ENCODE results near the gene HOOK2.
A peak's percentile ranks its signal among the peaks of the same experiment; 100 is the strongest.
"Not testable (repeated sequence)": the region's sequence is repeated elsewhere in the genome, so short reads cannot be mapped to it uniquely, and the experiment has no call there.

HOOK2 gene, protein sequence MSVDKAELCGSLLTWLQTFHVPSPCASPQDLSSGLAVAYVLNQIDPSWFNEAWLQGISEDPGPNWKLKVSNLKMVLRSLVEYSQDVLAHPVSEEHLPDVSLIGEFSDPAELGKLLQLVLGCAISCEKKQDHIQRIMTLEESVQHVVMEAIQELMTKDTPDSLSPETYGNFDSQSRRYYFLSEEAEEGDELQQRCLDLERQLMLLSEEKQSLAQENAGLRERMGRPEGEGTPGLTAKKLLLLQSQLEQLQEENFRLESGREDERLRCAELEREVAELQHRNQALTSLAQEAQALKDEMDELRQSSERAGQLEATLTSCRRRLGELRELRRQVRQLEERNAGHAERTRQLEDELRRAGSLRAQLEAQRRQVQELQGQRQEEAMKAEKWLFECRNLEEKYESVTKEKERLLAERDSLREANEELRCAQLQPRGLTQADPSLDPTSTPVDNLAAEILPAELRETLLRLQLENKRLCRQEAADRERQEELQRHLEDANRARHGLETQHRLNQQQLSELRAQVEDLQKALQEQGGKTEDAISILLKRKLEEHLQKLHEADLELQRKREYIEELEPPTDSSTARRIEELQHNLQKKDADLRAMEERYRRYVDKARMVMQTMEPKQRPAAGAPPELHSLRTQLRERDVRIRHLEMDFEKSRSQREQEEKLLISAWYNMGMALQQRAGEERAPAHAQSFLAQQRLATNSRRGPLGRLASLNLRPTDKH

DNA sequence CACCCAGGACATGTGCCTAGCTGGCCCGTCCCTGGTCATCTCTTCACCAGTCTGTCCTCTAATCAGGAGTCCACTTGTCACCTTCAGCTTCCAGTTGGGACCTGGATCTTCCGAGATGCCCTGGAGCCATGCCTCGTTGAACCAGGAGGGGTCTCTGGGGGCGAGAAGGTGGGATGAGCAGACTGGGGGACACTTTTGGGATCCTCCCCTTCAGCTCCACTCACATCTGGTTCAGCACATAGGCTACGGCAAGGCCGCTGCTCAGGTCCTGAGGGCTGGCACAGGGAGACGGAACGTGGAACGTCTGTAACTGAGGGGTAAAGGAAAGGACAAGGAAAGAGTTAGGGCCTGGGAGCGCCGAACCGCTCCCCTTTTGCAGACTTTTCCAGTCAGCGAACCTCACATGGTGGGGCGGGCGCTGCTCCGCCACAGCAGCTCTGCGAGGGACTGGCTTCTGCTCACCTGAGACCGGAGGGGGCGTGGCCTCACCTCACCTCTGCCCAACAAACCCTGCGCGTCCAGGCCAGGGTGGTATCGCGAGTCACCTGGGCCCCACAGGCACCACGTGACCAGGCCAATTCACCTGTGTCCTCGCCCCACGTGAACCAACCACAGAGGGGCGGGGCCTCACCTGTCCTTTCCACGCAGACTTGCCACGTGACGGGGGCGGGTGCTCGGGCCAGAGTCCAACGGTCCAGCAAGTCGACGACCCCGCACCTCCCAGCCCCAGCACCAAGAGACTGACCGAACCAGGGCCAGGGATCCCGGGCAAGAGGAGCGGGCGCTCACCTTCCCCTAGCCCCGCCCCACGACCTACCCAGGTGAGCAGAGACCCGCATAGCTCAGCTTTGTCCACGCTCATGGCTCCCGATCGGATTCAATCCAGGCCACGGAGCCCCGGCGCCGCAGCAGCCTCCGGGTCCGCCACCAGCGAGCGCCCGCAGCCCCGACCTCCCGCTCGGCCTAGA, at the start of gene HOOK2:
TSS of gene HOOK2 (minus strand) at position 965 of the 968 bp plus-strand sequence. CDS start at position 862, 103 bp downstream.
- no peak for DNase-seq (ENCODE audit: low read depth)

DNA sequence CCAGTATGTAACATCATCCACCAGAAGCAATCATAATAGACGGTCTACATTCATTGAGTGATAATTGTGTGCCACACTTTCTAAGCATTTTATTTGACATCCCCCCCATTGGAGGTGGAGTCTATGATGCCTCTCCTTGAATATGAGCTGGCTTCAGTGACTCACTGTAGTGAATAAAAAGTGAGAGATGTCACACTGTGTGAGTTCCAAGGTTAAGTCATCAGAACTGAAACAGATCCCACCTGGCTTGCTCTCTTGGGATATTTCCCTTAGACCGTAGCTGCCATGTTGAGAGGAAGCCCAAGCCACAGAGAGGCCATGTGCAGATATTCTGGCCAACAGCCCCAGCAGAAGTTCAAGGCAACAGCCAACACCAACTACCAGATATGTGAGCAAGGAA, 46.4 kb upstream of the HOOK2 start:
- no peak for DNase-seq (ENCODE audit: low read depth)

DNA sequence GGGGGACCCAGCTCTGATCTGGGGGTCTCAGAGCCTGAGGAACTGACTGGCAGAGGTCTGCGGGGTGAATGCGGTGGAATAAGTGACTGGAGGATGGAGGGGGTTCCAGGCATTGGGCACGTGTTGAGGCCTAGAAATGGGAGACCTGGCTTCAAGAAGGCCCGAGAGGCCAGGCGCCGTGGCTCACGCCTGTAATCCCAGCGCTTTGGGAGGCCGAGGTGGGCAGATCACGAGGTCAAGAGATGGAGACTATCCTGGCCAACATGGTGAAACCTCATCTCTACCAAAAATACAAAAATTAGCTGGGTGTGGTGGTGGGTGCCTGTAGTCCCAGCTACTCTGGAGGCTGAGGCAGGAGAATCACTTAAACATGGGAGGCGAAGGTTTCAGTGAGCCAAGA, 42.5 kb upstream of the HOOK2 start:
- DNase-seq (ENCODE audit: low read depth): not testable (repeated sequence)

DNA sequence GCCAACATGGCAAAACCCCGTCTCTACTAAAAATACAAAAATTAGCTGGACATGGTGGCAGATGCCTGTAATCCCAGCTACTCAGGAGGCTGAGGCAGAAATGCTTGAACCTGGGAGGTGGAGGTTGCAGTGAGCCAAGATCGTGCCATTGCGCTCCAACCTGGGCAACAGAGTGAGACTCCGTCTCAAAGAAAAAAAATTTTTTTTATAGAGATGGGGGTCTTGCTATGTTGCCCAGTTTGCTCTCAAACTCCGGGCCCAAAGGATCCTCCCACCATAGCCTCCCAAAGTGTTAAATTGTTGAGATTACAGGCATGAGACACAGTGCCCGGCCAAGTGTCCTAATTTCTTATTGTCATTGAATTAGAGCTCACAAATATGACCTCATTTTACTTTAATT, 41.8 kb upstream of the HOOK2 start:
- DNase-seq (ENCODE audit: low read depth): not testable (repeated sequence)

DNA sequence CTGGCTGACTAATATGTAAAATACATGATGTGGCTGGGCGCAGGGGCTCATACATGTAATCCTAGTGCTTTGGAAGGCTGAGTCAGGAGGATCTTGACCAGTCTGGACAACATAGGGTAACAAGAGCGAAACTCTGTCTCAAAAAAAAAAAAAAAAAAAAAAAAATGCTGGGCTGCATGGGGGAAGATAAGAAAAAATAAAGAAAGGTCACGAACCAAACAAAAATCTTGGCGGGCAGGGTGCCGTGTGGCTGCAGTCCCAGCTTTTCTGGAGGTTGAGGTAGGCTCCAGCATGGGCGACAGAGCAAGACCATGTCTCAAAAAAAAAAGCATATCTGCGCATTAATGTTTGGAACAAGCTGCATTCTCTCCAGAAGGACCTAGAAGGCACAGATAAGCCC, 39.7 kb upstream of the HOOK2 start:
- DNase-seq (ENCODE audit: low read depth): no peak

DNA sequence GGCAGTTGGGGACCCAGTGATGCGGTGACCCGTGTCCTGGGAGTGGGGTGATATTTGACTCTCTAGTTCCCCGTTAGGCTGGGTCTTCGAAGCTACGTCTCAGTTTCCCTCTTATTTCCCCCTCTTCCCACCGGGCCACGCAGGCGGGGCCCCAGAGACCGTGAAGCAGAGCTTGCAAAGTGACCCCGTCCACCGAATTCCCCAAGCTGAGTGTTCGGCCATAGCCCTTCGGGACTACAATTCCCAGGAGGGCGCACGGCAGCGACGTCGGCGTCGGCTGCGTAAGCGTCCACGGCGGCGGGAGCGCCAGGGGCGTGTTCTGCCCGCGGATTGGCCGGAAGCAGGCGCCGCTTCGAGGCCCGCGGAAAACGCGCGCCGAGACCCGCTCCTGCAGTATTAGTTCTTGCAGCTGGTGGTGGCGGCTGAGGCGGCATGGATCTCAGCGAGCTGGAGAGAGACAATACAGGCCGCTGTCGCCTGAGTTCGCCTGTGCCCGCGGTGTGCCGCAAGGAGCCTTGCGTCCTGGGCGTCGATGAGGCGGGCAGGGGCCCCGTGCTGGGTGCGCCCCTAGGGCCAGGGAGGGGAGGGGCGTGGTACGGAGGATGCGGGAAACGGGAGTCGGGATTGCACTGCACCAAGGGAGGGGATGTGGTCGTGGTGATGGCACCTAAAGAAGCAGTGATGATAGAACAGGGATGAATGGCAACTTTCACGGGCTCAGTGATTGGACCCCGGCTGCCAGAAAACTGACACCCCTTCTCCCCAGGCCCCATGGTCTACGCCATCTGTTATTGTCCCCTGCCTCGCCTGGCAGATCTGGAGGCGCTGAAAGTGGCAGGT, 31.1 kb upstream of the HOOK2 start, which contains the start of gene RNASEH2A:
TSS of gene RNASEH2A (plus strand) at position 343 of the 840 bp plus-strand sequence. CDS start at position 433, 90 bp downstream.
- peak; percentile 89 for DNase-seq (ENCODE audit: low read depth)

DNA sequence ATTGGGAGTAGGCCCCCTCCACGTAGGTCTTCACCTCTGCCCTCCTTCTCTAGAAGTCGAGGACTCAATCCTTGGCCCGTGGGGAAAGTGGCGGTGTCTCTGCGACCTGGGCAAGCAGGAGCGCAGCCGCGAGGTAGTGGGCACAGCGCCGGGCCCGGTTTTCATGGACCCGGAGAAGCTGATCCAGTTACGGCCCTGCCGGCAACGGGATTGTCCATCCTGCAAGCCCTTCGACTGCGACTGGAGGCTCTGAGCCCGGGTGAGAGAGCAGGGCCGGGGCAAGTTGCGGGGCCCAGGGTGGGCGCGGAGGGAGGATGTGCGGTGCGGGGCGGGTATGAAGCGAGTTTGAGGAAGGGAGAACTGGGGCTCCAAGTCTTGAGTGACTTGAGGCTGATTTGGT, 28.7 kb upstream of the HOOK2 start:
- DNase-seq (ENCODE audit: low read depth): no peak

DNA sequence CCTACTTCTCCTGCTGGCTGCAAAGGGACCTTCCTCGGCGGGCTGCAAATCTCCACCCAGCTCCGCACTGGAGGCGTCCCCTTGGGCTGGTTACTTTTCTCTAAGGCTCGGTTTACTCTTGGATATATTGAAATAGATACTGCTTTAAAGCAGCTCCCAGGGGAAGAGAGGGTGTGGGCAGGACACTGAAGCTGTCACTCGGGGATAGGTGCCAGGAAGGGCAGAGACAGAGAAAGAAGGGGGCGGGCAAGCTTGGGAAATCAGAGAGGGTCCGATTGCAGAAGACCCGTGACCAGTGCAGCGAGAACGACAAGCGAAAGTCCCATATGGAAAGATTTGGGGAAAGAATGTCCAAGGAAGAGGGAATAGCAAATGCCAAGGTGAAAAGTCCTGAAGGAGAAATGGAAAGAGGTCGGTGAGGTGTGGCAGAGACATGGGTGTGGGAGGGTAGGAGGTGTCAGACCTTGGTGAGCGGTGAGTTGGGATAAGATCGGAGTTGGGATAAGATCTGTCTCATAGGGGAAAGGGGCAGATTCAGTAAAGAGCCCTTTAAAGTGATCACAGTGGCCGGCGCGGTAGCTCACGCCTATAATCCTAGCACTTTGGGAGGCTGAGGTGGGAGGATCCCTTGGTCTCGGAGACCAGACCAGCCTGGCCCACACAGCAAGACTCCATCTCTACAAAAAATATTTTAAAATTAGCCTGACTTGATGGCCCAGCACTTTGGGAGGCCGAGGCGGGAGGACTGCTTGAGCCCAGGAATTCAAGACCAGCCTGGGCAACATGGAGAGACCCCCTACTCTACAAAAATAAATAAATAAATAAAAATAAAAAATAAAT, 27.1 kb upstream of the HOOK2 start:
- DNase-seq (ENCODE audit: low read depth): peak; percentile 59

DNA sequence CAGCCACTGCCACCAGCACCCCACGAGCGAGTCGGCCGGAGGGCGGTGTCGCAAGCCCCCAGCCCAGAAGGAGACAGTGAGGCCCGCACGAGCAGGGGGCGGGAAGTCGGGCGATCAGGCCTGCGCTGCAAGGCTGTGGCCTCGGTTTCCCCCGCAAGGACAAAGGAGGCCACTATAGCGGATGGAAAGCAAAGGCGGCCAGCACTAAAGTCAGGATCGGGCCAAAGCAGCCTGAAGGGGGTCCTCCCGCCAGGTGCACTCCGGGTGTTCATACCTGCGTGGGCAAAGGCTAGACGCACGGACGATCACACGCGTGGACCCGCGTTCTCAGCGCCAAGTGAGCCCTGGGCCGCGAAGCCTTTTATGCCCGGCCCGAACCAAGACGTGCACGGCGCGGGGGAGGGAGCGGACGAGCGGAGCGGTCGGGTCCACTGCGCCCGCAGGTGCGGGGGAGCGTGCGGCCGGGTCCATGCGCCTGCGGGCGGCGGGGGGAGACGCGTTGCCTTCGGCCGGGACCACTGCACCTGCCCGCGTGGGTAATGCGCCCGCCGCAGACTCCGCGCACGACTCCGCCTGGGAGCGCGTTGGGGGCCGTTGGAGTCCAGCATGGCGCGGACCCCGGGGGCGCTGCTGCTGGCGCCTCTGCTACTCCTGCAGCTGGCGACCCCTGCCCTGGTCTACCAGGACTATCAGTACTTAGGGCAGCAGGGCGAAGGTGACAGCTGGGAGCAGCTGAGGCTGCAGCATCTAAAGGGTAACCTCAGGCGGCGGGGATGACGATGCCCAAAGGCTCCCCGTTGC, 26.3 kb upstream of the HOOK2 start, which contains the start of the genes PRDX2 and THSD8:
TSS of gene PRDX2 (minus strand) at position 335 of the 801 bp plus-strand sequence. CDS start 539 bp downstream, outside the sequence.
TSS of gene THSD8 (plus strand) at position 604 of the 801 bp plus-strand sequence. CDS start at position 607, 3 bp downstream.
- peak; percentile 71 for DNase-seq (ENCODE audit: low read depth)

DNA sequence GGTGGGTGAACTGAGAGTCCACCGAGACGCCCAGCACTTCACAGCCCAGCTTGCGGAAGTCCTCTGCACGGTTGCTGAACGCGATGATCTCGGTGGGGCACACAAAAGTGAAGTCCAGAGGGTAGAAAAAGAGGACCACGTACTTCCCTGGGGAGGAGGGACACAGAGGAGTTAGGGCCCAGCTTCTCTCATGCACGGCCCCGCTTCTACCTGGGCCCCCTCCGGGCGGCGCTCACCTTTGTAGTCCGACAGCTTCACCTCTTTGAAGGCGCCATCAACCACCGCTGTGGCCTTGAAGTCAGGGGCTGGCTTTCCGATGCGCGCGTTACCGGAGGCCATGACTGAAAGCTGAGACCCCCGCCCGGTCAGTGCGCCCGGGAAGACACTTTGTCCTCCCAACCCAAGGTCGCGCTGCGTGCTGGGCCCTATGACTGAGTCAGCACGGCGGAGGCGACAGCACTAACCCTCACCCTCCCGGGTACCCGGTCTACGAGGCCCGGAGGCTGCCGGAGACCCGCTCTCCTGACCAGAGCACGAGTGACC, 25.6 kb upstream of the HOOK2 start:
- DNase-seq (ENCODE audit: low read depth): no peak

DNA sequence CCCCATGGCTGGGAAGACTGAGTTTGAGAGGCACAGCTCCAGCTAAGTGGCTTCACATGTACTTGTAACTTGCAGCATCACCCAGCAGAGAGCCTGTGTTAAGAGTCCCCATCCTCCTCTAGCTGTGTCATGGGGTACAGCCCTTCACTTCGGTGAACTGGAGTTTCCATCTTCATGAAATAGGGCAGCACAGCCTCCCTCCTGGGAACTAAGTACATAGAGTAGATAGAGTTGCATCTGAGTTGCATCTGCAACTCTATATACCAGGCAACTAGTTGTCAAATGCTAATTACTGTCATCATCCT, 25.1 kb upstream of the HOOK2 start:
- no peak for DNase-seq (ENCODE audit: low read depth)

DNA sequence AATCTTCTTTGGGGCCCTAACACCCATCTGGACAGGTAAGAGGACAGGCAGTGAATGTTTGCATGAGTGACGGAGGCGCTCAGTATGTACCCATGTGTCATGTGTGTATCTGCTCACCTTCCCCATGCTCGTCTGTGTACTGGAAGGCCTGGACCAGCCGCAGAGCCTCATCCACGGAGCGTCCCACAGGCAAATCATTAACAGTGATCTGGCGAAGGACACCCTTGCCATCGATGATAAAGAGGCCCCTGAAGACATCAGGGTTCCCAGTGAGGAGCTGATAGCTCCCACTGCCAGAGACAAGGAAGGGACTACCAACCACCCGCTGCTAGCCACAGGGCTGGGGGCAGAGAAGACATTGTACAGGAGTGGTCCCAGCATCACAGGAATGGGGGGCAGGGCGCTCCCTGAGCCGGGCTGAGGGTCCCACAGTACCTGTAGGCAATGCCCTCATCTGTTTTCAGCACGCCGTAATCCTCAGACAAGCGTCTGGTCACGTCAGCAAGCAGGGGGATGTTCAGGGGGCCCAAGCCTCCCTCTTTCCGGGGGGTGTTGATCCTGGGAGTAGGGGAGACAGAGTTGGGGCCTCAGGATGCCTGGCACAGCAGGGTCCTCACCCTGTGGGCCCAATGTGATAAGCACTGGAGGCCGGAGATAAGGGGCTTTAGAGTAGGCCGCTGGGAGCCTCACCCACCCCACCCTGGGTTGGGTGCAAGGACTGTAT, 24.6 kb upstream of the HOOK2 start:
- DNase-seq (ENCODE audit: low read depth): no peak

DNA sequence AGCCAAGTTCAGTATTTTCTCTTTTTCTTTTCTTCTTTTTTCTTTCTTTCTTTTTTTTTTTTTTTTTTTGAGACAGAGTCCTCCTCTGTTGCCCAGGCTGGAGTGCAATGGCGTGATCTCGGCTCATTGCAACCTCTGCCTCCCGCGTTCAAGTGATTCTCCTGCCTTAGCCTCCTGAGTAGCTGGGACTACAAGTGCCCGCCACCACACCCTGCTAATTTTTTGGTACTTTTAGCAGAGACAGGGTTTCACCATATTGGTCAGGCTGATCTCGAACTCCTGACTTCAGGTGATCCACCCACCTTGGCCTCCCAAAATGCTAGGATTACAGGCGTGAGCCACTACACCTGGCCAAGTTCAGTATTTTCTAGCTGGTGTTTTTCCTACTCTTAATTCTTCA, 22.3 kb upstream of the HOOK2 start:
- DNase-seq (ENCODE audit: low read depth): not testable (repeated sequence)

DNA sequence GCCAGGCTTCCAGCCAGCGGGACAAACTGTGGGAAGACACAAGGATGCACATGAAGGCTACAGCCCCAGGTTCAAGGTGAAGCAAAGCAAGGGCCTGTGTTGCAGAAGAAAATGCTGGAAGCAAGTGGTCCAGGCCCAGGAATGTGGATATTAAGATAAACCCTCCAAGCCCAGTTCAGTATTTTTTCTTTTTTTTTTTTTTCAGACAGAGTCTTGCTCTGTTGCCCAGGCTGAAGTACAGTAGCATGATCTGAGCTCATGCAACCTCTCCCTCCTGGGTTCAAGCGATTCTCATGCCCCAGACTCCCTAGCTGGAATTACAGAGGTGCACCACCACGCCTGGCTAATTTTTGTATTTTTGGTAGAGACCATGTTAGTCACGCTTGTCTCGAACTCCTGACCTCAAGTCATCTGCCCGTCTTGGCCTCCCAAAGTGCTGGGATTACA, 21.8 kb upstream of the HOOK2 start:
- no peak for DNase-seq (ENCODE audit: low read depth)

DNA sequence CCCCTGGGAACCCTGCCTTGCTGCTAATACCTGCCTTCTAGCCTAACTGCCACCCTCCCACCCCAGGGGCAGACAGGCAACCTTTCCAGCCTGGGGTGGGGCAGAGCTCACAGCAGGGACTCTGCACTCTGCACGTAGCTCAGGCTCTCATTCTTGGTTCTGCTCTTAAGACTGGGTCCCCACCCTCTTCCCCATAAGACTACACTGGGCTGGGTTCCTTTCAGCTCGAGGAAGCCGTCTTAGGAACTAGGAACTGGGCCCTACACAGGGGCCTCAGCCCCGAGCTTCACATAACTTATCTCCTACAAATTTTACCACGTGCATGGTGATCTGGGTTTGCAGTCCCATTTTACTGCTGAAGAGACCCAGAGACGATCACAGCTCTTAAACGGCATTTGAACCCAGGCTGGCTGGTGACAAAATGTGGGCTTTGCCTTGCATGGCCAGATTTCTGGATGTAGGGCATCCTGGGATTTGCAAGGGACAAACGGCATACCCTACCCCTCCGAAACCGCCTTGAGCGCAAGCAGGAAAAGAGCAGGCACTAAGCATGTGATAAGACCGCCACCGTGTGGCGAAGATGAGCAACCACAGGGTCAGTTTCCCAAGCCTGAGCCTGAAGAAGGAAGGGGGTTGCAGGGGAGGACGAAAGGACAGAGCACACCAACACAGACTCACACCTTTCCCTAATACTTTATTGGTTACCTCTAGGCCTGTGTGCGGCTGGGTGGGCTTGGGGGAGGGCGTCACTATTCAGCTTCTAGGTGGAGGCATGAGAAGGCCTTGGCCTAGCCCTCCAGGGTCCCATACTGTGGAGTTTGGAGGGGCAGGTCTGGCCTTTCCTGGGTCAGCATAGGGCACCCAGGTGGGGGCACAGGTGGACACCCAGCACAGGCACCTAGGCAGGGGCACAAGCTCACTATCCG, 21.1 kb upstream of the HOOK2 start:
- peak; percentile 73 for DNase-seq (ENCODE audit: low read depth)

DNA sequence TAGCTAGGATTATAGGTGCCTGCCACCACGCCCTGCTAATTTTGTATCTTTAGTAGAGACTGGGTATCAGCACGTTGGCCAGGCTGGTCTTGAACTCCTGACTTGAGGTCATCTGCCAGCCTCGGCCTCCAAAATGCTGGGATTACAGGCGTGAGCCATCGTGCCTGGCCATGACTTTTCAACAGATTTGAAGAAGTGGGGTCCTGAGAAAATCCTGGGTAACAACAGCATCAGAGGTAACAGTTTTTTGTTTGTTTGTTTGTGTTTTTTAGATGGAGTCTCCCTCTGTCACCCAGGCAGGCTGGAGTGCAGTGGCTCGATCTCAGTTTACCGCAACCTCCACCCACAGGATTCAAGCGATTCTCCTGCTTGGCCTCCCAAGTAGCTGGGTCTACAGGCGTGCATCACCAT, 19.6 kb upstream of the HOOK2 start:
- peak; percentile 50 for DNase-seq (ENCODE audit: low read depth)

Data from fibroblast of gingiva (primary cell).